HG03025 (cell line): Measurements from ENCODE around the gene MAP2K6.

Experiments used
- ATAC-seq: cut with Tn5 transposase; IDR thresholded peaks from one replicate; pipeline ENCODE4 v1.9.1; 2021; ENCODE audit warnings: mild to moderate bottlenecking, moderate library complexity; ENCODE audit not compliant: unreplicated experiment, low FRiP score

MAP2K6 gene

DNA sequence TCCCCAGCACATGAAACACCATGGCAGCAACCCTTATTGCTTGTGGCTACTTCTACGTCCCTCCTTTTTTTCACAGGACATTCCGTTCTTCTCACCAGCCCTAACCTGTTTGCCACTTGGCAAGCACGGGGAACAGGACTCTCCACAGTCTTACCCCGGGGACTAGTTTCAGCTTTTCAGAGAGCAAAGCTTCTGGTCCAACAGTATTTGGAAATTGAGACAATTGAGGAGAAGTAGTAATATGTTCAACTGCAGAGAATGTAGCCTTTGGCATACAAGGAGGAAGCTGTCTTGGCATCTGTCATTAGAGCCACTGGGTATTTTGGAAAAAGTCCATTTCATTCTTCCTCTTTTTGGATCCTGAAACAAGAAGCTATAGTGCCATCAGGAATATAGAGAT lies 65.7 kb downstream of the MAP2K6 start:
- ATAC-seq: no peak

DNA sequence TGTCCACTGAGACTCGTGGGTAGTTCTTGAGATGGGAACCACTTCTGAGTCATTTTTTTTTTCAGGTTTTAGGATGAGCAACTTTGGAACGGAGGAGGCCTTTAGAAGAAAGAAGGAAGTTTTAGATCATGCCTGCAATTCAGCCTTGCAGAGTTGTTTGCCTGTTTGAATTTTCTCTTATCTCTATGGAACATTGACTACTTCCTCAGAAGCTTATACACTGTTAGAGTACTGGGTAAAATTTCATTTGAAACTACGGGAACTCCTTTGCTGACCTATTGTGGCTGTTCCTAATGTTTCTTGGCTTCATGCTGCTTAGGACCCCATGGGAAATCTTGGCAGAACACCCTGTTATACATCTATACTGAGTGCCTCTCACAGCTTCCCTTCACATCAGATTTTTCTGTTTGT lies 70.8 kb downstream of the MAP2K6 start:
- ATAC-seq: no peak

DNA sequence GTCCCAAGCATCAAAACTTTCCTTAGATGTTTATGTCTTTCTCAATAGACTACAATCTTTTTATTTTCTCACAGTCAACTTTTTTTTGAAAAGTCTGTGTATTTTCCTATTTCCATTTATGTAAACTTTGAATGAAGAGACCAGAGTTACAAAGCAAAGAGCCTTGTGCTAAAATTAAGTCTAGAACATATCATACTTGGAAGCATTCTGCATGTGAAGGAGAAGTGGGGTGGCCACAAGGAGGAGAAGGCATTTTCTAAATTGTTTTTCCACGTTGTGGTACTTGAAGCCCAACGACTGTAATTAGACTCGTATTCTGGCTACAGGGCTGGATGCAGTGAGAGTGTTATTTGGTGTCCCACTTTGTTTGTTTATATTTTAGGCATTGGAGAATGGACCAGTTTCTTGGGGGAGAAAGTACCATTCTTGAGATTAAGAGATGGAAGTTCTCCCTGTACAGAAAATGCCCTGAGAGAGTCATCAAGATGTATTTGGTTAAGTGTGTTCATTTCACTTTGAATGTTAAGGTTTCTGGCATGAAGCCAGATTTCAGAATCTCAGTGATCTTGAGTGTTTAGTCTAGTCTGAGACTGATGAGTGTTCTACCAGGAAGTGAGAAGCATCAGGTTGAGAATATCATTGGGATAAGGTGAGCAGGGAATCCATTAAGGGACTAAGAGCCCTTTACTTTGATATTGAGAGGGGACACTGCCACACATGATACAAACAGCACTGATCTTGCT lies 71.6 kb downstream of the MAP2K6 start:
- ATAC-seq: no peak

DNA sequence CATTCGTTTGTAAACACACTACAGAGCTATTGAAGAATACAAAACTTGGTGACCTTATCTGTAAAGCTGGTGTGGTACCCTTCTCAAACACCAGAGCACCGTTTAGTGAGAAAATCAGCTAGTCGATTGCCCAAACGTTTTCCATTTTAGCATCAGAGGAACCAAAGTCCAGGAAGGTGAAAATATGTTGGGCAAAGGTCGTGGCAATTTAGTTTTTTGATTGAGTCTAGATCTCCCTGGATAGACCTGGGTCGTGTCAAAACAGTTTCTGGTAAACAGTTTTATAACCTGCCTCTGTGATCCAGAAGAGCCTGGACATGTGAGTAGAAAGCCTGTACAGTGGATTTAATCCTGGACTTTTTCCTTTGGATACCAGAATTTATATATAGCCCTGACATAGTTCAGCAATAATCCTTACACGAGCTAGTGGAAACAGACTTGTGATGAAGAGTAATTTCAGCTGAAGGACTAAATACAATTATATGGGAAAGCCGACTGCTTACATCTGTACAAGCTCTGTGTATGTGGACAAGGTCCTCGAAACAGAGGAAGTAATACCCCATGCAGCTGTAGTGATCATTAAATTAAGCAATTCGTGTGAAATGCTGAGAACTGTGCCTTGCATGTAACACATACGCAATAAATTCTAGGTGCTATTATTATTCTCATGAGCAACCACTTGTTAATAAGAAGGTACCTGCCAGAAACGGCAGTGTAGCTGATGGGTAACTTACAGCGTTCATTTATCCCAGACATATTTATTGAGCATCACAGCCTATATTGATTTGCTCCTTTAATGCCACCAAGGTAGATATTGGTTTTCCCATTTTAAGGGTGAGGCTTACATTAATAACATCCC lies 72.5 kb downstream of the MAP2K6 start:
- ATAC-seq: no peak

DNA sequence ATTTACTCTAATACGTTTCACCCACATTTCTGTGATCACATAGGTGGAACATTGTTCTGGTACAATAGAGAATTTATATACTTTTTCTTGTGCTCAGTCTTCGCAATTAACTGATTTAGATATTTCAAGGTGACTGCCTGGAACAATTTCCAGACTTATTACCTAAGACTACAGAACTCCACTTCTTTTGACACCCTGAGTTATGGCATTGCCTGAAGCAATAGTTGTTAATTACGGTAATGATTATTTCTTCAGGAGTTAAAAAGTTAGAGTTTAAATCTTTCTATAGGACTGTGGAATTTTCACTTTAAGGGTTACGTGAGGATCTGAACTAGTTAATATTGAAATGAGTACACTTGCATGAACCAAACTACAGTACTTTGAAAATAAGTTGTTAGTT lies 74.8 kb downstream of the MAP2K6 start:
- no peak for ATAC-seq

DNA sequence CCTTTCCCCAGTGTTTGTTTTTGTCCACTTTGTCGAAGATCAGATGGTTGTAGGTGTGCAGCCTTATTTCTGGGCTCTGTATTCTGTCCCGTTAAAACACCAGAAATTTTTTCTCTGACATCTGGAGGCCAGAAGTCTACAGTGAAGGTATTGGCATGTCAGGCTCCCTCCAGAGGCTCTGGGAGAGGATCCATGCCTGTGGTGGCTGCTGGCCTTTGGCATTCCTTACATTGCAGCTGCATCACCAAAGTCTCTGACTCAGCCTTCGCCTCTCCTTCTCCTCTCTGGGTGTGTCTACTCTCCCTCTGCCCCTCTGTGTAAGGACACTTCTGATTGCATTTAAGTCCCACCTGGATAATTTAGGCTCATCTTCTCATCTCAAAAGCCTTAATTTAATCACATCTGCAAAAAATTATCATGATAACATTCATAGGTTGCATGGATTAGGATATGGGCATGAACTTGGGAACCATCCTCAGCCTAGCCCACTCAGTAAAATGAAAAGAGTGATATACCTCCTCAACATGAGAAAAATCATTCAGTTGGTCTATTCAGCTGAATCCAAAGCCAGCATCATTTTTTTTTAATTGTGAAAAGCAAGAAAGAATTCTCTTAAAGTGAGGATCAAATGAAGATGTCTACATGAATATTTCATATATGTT lies 78.0 kb downstream of the MAP2K6 start:
- ATAC-seq: no peak

DNA sequence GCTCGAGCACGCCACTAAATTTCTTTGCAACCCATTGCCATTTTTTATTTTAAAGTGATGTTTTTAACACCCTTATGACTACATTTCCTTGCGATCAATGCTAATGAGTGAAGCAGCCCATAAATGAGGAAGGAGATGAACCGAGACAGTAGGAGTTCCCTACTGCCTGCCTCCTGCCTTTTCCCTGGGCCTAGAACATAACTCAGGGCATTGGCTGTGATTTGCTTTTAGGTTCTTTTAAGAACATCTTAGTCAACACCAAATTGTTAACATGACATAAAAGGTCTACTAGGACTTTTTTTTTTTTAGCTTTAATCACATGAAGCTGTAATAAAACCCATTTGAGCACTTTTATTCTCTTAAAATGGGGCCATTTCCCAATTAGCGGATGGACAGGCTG lies 81.3 kb downstream of the MAP2K6 start:
- no peak for ATAC-seq

DNA sequence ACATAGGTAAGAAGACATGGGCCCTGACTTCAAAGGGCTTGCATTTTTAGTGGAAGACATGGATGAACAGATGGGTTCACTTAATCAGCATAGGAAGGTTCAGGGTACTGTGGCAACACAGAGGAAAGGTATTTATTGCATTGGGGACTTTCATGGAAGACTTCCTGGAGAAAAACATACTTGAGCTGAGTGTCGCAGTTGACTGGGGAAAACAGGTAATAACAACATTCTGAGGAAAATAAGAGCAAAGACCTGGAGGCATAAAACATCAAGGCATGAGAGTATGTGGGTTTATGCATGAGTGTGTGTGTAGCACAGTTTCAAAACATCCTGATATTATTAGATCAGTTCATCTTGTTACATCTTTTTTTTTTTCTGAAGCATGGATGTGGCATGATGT lies 82.7 kb downstream of the MAP2K6 start:
- no peak for ATAC-seq

DNA sequence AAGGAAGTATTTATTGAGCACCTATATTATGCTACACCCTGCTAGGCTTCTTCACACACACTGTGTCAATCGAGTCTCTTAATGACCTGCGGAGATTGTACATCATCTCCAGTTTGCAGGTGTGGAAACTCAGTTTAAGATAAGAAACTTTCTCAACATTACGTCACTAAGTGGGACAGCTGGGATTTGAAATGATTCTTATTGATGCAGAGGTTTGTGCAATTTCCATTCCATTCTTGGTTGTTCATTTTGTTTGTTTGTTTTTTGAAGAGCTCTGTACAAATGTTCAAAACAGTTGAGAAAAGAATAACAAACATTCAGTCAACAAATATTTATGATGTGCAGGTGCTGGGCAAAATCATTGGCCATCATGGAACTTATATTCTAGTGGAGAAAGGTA lies 84.8 kb downstream of the MAP2K6 start:
- no peak for ATAC-seq

DNA sequence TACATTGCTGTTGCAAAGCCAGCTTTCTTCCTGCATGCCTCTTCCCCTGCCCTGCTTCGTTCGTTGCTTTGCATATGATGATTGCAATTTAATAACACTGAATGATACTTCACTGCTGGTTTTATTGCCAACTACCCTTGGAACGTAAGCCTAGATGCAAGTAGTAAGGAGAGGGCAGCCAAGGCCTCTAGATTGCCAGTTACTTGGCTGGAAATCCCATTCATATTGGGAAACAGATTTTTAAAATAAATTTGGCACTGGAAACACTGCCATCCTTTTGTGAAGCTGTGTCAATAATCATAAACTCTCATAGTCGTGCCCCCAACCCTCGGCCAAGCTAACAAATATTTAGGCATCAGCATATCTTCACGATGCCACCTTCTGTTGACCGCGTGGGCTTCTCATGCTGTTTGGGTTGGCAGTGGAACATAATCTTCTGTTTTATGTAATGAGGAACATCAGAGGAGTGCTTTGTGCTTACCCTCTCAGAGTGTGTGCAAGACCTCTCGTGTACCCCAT lies 86.5 kb downstream of the MAP2K6 start:
- ATAC-seq: no peak

DNA sequence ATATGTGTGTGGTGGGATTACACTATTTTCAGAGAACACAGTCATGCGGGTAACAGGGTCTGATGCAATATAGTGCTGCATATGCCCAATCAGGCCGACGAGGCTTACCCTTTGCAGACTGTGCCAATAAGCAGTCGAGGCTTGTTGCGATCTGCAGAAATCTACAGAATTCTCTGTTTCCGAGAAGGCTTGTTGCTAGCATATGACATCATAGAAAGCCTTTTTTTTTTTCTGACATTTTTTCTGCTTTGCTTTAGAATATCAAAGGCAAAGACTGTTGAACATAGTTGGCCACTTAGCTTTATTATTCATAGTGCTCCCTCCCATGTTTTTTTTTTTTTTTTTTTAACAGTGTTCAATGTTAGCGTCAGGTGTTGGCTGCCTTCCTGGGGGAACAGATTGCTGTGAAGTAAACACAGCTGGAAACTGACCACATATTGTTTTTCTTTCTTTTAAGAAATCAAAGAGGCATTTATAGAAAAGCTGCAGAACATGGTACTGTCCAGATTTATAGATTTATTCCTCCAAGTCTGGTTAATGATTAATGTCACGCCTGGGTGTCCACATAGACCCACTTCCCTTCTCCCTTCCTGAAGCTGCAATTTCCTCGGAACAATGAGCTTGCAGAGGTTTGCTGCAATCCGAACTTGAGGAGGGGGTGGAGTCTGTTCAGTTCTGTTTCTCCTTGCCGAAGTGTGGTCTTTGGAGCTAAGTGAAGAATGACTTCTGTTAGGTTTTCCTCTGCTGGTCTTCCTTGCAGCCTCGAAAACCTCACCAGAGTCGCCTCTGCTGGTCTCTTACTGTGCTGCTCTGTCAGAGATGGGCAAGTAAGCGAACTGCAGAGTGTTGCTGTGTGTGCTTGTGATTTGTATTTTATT lies 87.3 kb downstream of the MAP2K6 start:
- no peak for ATAC-seq

DNA sequence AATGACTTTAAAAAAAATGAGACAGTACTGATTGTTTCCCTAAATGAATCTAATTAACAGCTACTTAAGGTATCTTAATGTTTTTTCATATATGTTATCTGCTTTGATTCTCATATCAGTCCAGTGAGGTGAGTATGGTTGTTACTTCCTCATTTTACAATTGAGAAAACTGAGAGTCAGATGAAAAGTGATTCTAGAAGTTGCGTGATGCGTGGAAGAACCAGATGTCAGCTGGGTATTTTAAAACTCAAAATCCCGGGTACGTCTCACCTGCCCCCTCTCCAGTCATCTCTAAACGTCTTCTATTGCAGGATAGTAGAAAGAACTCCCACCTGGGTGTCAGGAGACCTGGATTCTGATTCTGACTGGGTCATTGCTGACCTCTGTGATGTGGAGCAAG lies 89.2 kb downstream of the MAP2K6 start:
- peak; percentile 86 for ATAC-seq

DNA sequence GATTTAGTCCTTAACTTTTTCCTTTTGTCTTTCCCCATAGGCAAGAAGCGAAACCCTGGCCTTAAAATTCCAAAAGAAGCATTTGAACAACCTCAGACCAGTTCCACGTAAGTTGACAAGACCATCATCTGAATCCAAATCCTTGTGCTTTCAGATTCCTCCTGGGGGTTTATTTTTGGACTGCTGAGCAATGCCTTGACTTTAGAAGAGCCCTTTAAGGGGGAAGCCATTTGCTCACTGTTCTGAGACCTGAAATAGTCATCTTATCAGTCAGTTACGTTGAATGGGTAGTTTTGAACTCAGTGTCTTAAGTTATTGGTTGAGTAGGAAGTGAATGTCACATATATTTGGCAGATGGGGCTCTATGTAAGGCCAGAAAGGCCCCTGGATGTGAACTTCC lies 91.2 kb downstream of the MAP2K6 start:
- ATAC-seq: no peak

DNA sequence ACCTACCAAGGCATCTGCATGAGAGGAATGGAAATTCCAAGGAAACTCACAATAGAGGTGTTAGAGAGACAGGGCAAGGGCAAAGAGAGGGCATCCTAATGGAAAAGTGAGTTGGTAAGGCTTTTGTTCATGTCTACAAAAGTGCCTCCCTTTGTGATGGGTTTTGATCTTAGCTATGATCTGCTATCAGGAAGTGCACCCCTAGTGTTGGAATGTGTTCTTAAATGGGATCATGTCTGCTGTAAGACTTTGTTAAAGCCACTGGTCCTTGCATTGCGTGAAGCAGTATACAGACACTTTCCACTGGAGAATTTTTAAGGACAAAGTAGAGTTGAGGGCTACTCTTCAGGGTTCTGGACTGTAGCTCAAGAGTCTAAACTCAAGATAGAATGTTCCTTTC lies 92.0 kb downstream of the MAP2K6 start:
- ATAC-seq: no peak

DNA sequence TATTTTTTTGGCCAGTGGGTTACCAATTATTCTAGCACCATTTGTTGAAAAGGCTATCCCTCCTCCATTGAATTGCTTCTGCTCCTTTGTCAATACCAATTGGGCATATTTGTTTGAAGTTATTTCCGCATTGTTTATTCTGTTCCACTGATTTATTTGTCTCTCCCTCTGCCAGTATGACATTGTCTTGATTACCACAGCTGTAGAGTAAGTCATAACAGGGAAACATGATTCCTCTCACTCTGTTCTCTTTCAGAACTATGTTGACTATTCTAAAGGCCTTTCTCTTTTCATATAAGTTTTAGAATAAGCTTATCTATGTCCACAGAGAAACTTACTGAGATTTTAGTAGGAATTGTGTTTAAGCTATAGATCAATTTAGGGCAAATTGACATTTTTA lies 94.3 kb downstream of the MAP2K6 start:
- ATAC-seq: no peak

DNA sequence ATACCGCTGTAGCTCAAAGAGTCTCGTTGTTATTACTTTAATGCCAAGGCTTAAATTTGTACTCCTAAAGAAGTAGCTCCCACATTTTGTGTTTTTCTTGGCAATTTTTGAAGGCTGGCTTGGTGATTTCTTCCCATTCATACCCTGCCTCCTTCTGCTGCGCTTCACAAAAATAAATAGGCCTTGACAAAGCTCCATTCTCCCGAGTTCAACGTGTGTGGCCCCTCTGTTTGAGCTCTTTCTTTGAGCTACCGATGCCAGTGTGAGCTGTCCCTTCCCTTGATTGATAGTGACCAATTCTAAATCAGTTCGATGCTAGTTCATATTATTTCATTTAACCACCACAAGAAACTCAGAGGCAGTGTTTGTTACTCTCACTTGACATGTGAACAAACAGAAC lies 96.8 kb downstream of the MAP2K6 start:
- ATAC-seq: no peak

DNA sequence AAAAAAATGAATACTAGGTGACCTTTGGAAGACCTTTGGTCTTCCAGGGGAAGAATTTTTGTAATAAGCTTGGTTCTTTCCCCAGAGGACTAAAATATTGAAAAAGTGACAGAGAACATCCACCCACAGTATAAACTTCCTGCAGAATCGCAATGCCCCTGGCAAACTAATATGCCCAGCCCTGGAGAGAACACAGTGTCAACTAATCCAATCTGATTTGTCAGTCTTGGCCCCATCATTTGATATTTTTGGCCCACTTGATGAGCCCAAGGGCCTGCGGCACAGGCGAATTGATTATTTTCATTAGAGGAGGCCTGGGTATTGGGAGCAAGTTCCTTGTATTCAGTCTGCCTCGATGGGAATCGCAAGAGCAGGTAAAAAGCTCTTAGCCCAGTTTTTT lies 98.4 kb downstream of the MAP2K6 start:
- ATAC-seq: no peak

DNA sequence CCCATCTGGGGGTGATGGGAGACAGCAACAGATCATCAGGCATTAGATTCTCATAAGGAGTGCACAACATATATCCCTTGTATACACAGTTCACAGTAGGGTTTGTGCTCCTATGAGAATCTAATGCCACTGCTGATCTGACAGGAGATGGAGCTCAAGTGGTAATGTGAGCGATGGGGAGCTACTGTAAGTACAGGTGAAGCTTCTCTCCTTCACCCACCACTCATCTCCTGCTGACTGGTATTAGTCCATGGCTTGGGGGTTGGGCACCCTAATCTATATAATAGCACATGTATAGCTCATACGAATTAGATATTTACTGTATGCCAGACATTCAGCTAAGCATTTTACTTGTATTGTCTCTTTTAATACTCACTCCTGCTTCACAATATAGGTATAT lies 101.7 kb downstream of the MAP2K6 start:
- ATAC-seq: no peak

DNA sequence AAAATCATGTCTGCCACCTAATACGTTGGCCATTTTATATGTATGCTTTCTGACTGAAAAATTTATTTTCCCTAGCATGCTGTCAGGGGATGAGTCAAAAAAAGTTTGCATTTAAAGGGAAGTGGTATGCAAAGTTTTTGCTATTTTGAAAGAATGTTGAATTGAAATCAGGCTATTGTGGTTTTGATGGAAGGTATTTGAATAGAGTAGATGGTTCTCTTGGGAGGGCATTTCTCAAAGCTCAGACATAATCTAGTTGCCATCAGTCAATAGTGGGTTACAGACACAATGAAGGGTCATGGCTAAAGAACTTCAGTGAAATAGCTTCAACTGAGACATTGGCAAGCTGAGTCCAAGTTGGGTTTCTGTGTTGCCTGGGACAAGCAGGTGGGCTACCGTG lies 102.4 kb downstream of the MAP2K6 start:
- peak; percentile 95 for ATAC-seq

DNA sequence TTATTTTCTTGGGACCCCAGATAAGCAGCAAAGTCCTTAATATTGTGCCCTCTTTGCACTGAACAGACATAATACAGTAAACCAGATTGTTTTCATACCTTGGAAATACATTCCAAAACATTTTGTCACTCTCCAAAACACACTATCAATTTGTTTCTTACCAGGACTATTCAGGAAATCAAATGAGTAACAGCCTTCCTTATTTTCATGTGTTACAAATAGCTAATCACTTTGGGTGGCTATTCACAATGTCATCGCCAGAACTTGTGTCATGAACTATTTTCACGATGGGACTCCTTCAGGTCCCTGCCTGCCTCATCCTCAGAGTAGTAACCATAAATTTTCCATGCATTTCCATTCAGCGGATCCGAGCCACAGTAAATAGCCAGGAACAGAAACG lies 104.5 kb downstream of the MAP2K6 start:
- no peak for ATAC-seq
